Prostate gland (tissue), 2 donors: ENCODE measurements around the gene TIMM17A. TPM values are rescaled to one million over a fixed set of nuclear protein-coding genes. Genes with fewer than 3 reads are reported as not detected.
"Not testable (repeated sequence)": the region's sequence is repeated elsewhere in the genome, so short reads cannot be mapped to it uniquely, and the experiment has no call there.

Experiments used
- DNase-seq: peaks from one replicate; pipeline ENCODE4 v3.0.0-alpha.2; 2019; ENCODE audit warnings: low spot score
- H3K27ac ChIP-seq, 2 donors: fragments of 200-600 bp; sonication (generic); 2 replicates each; pipeline ENCODE4 v1.5.1; 2017 to 2019
- H3K27me3 ChIP-seq: fragments of 200-600 bp; sonication (generic); replicated peaks from 2 replicates; pipeline ENCODE4 v1.5.1; 2019; ENCODE audit not compliant: insufficient read depth
- H3K36me3 ChIP-seq, 2 donors: fragments of 200-600 bp; sonication (generic); 1 replicate in 1 of 2; 2 replicates in 1 of 2; pipeline versions ENCODE4 v1.5.1 to v1.8.1; 2017 to 2019
- H3K4me1 ChIP-seq: fragments of 200-600 bp; sonication (generic); replicated peaks from 2 replicates; pipeline ENCODE4 v1.5.1; 2019
- H3K4me3 ChIP-seq, 2 donors: fragments of 200-600 bp; sonication (generic); 2 replicates each; pipeline ENCODE4 v1.5.1; 2017 to 2019
- H3K9me3 ChIP-seq: fragments of 200-600 bp; sonication (generic); 2 replicates; pipeline ENCODE4 v1.5.1; 2017
- POLR2A ChIP-seq: fragments of 450-650 bp; IDR thresholded peaks from one replicate; pipeline ENCODE4 v1.6.1; 2016; ENCODE audit warnings: antibody characterized with exemption, mild to moderate bottlenecking
- POLR2AphosphoS5 ChIP-seq: sonication (generic); formaldehyde crosslinking; IDR thresholded peaks from one replicate; pipeline ENCODE4 v1.6.1; 2017; ENCODE audit warnings: antibody characterized with exemption
- WGBS: methylation state at CpG from one replicate; pipeline ENCODE4 v1.1.5; 2018; 5-methylcytosine and 5-hydroxymethylcytosine counted together
- intact Hi-C: fragments of 100-400 bp; cut with DNase I; formaldehyde crosslinking; loops from one replicate; pipeline ENCODE4 v1.14.2; 2022
- total RNA-seq, 2 donors: library from RNA; depleted of rRNA; stranded (reverse); fragments of >200 nt; gene quantifications; one replicate each; pipeline ENCODE4 v1.1.0, GENCODE V29; 2016
- TF ChIP-seq, protein P1 (sequence below), 4 experiments: fragments of 200-600 bp in 2 of 4; fragments of 450-650 bp in 2 of 4; sonication (generic) in 2 of 4; IDR thresholded peaks; 1 replicate in 3 of 4; 2 replicates in 1 of 4; pipeline ENCODE4 v1.5.1; 2016 to 2019; ENCODE audit warnings: antibody characterized with exemption in 4 of 4, mild to moderate bottlenecking in 2 of 4, moderate library complexity in 2 of 4

The TIMM17A gene
- total RNA-seq, 2 donors from 2014 or later = 22.0 to 29.3 TPM

- no peak for TF ChIP-seq POLR2AphosphoS5
- TF ChIP-seq POLR2A = no peak
- TF ChIP-seq, protein P1, sequence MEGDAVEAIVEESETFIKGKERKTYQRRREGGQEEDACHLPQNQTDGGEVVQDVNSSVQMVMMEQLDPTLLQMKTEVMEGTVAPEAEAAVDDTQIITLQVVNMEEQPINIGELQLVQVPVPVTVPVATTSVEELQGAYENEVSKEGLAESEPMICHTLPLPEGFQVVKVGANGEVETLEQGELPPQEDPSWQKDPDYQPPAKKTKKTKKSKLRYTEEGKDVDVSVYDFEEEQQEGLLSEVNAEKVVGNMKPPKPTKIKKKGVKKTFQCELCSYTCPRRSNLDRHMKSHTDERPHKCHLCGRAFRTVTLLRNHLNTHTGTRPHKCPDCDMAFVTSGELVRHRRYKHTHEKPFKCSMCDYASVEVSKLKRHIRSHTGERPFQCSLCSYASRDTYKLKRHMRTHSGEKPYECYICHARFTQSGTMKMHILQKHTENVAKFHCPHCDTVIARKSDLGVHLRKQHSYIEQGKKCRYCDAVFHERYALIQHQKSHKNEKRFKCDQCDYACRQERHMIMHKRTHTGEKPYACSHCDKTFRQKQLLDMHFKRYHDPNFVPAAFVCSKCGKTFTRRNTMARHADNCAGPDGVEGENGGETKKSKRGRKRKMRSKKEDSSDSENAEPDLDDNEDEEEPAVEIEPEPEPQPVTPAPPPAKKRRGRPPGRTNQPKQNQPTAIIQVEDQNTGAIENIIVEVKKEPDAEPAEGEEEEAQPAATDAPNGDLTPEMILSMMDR (IDR thresholded peaks at IDR 0.05) = no peak
- H3K27ac ChIP-seq = peak overlapping the region; percentile 52 to 53
- no peaks in the 10 kb centered on the region for H3K27me3 ChIP-seq
- H3K4me3 ChIP-seq = no peak overlapping the region
- intact Hi-C loops = no loop called here
- 32% methylated on average over 4 of the region's 4 CpGs for WGBS
- no peak for DNase-seq
- H3K9me3 ChIP-seq = no peaks in the 10 kb centered on the region
- H3K36me3 ChIP-seq = no peaks in the 10 kb centered on the region
- no peaks in the 10 kb centered on the region for H3K4me1 ChIP-seq
Measured at GRCh38 chr1:201939148-201939547, 16.2 kb upstream of the TIMM17A start.

DNA sequence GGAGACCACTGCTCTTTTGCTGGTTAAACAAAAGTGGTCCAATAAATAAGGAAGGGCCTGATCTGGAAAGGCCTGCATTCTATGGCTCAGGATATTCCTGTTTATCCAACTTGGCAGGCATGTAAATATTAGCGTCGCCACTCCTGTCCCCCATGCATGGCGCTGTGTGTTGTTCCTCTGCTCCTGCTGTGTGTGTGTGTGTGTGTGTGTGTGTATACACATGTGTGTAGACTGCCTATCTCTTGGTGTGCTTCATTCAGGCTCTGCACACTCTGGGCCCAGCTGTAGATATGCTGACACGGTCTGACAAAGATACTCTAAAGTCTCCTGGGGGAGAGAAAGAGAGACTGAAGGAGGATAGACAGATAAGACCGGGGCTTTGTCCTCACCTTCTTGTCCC, 15.7 kb upstream of the TIMM17A start:
- Histone ChIP-seq H3K27me3 (no peaks in the 10 kb centered on the region), H3K4me3 (no peak overlapping the region), H3K4me1 (no peaks in the 10 kb centered on the region), H3K27ac (peak overlapping the region; percentile 33 to 52), H3K36me3 (no peaks in the 10 kb centered on the region), H3K9me3 (no peaks in the 10 kb centered on the region)
- DNase-seq = no peak
- TF ChIP-seq, protein P1 (IDR thresholded peaks at IDR 0.05) = no peak
- no peak for TF ChIP-seq POLR2AphosphoS5
- no peak for TF ChIP-seq POLR2A
- intact Hi-C loops = no loop called here
- 43% methylated on average over 5 of the region's 5 CpGs for WGBS

DNA sequence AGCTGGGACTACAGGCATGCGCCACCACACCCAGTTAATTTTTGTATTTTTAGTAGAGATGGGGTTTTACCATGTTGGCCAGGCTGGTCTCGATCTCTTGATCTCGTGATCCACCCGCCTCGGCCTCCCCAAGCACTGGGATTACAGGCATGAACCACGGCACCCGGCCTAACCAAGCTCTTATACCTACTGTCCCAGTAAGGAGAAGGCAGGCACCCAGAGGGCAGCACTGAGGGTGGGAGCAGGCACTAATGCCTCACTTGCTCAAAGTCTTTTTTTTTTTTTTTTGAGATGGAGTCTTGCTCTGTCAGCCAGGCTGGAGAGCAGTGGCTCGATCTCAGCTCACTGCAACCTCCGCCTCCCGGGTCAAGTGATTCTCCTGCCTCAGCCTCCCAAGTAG, 15.0 kb upstream of the TIMM17A start:
- H3K36me3 ChIP-seq, DNase-seq, intact Hi-C loops, H3K9me3 ChIP-seq, H3K4me1 ChIP-seq, H3K4me3 ChIP-seq, H3K27me3 ChIP-seq: not testable (repeated sequence)
- H3K27ac ChIP-seq = peak overlapping the region; percentile 33 to 52
- WGBS = 85% methylated on average over 10 of the region's 10 CpGs

GRCh38 chr1:201941420-201942128, 13.7 kb upstream of the TIMM17A start:
- Histone ChIP-seq H3K9me3 (no peaks in the 10 kb centered on the region), H3K27me3 (no peaks in the 10 kb centered on the region), H3K27ac (peak overlapping the region; percentile 56 to 74), H3K4me3 (peak overlapping the region in 1 of 2 donors; percentile 2), H3K36me3 (no peaks in the 10 kb centered on the region), H3K4me1 (no peaks in the 10 kb centered on the region)
- no peak for DNase-seq
- TF ChIP-seq POLR2AphosphoS5 (no peak), POLR2A (no peak)
- WGBS = 41% methylated on average over 18 of the region's 18 CpGs
- intact Hi-C loops = no loop called here

DNA sequence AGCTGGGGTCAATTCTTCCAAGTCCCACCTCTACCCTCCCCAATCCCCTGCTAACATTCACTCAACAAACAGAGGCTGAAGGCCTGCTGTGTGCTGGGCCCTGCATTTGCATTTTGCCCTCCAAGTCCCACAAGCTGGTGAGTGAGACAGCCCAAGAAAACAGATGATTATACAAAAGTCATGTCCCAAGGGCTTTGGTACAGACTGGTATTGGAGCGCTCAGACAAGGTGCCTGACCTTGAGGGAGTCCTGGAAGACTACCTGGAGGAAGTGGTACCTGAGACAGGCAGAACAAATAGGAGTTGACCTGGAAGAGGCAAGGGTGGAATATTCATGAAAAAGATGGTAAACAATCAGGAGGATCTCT, 13.2 kb upstream of the TIMM17A start:
- Histone ChIP-seq H3K4me3 (peak overlapping the region in 1 of 2 donors; percentile 2), H3K36me3 (no peaks in the 10 kb centered on the region), H3K4me1 (no peaks in the 10 kb centered on the region), H3K27me3 (no peaks in the 10 kb centered on the region), H3K27ac (peak overlapping the region; percentile 56 to 74), H3K9me3 (no peaks in the 10 kb centered on the region)
- intact Hi-C loops = no loop called here
- 76% methylated on average over 1 of the region's 1 CpG for WGBS
- DNase-seq = no peak
- TF ChIP-seq, protein P1 (IDR thresholded peaks at IDR 0.05) = no peak
- TF ChIP-seq POLR2A = no peak
- TF ChIP-seq POLR2AphosphoS5 = no peak

- intact Hi-C loops = no loop called here
- Histone ChIP-seq H3K4me1 (no peaks in the 10 kb centered on the region), H3K4me3 (peak overlapping the region; percentile 32 to 40), H3K36me3 (no peaks in the 10 kb centered on the region), H3K27ac (peak overlapping the region; percentile 74 to 81), H3K9me3 (no peaks in the 10 kb centered on the region), H3K27me3 (no peaks in the 10 kb centered on the region)
- no peak for DNase-seq
- no peak for TF ChIP-seq POLR2AphosphoS5
- TF ChIP-seq, protein P1 (IDR thresholded peaks at IDR 0.05) = no peak
- TF ChIP-seq POLR2A = no peak
- WGBS = 64% methylated on average over 6 of the region's 6 CpGs
Measured at GRCh38 chr1:201944002-201944401, 11.3 kb upstream of the TIMM17A start.
